Ascending aorta (tissue), 2 donors: ENCODE measurements around the gene CFAP74. TPM values are rescaled to one million over a fixed set of nuclear protein-coding genes. Genes with fewer than 3 reads are reported as not detected.
A peak's percentile ranks its signal among the peaks of the same experiment; 100 is the strongest.

Source experiments
- DNase-seq, 2 donors: peaks; one replicate each; pipeline ENCODE4 v3.0.0-alpha.2; 2019; ENCODE audit warnings: low spot score in 2 of 2
- H3K27ac ChIP-seq, 2 donors: fragments of 200-600 bp; sonication (generic); one replicate each; pipeline ENCODE4 v1.5.1; 2016 to 2017; ENCODE audit warnings: mild to moderate bottlenecking in 1 of 2
- H3K27me3 ChIP-seq: fragments of 200-600 bp; sonication (generic); one replicate; pipeline ENCODE4 v1.5.1; 2017
- H3K36me3 ChIP-seq, 2 donors: fragments of 200-600 bp; sonication (generic); one replicate each; pipeline ENCODE4 v1.5.1; 2016
- H3K4me1 ChIP-seq, 2 donors: fragments of 200-600 bp; sonication (generic); one replicate each; pipeline ENCODE4 v1.5.1; 2016 to 2017; ENCODE audit warnings: mild to moderate bottlenecking in 1 of 2
- H3K4me3 ChIP-seq, 2 donors: fragments of 200-600 bp; sonication (generic); one replicate each; pipeline ENCODE4 v1.5.1; 2016 to 2017; ENCODE audit warnings: mild to moderate bottlenecking in 1 of 2
- H3K9me3 ChIP-seq, 2 donors: fragments of 200-600 bp; sonication (generic); one replicate each; pipeline ENCODE4 v1.5.1; 2016
- intact Hi-C: fragments of 100-400 bp; cut with DNase I; formaldehyde crosslinking; loops from one replicate; pipeline ENCODE4 v1.15.1; 2023
- total RNA-seq: library from RNA; depleted of rRNA; stranded (reverse); fragments of >200 nt; gene quantifications from one replicate; pipeline ENCODE4 v1.1.0, GENCODE V29; 2016
- TF ChIP-seq, protein P1 (sequence below), 3 experiments: fragments of 200-600 bp in 2 of 3; fragments of 450-650 bp in 1 of 3; sonication (generic) in 2 of 3; IDR thresholded peaks; one replicate each; pipeline ENCODE4 v1.5.1; 2016 to 2019; ENCODE audit warnings: antibody characterized with exemption in 3 of 3, mild to moderate bottlenecking in 1 of 3, moderate library complexity in 1 of 3

The CFAP74 gene
- total RNA-seq, 1 donor from 2014 or later = not detected

- Histone ChIP-seq H3K4me3 (no peak overlapping the region), H3K27ac (no peak overlapping the region), H3K9me3 (no peaks in the 10 kb centered on the region), H3K27me3 (peaks cover 13% of the 10 kb centered on the region), H3K4me1 (no peaks in the 10 kb centered on the region), H3K36me3 (no peaks in the 10 kb centered on the region)
- TF ChIP-seq, protein P1, sequence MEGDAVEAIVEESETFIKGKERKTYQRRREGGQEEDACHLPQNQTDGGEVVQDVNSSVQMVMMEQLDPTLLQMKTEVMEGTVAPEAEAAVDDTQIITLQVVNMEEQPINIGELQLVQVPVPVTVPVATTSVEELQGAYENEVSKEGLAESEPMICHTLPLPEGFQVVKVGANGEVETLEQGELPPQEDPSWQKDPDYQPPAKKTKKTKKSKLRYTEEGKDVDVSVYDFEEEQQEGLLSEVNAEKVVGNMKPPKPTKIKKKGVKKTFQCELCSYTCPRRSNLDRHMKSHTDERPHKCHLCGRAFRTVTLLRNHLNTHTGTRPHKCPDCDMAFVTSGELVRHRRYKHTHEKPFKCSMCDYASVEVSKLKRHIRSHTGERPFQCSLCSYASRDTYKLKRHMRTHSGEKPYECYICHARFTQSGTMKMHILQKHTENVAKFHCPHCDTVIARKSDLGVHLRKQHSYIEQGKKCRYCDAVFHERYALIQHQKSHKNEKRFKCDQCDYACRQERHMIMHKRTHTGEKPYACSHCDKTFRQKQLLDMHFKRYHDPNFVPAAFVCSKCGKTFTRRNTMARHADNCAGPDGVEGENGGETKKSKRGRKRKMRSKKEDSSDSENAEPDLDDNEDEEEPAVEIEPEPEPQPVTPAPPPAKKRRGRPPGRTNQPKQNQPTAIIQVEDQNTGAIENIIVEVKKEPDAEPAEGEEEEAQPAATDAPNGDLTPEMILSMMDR (IDR thresholded peaks at IDR 0.05) = peak in 2 of 3 experiments; percentile 10 to 36
- DNase-seq = no peak
- intact Hi-C loops = loop anchor here (10.0 kb wide), 1 partner anchor 102 kb away; no protein-coding TSS in a partner anchor
Measured at GRCh38 chr1:2046174-2046917, 42.8 kb upstream of the CFAP74 start.

DNA sequence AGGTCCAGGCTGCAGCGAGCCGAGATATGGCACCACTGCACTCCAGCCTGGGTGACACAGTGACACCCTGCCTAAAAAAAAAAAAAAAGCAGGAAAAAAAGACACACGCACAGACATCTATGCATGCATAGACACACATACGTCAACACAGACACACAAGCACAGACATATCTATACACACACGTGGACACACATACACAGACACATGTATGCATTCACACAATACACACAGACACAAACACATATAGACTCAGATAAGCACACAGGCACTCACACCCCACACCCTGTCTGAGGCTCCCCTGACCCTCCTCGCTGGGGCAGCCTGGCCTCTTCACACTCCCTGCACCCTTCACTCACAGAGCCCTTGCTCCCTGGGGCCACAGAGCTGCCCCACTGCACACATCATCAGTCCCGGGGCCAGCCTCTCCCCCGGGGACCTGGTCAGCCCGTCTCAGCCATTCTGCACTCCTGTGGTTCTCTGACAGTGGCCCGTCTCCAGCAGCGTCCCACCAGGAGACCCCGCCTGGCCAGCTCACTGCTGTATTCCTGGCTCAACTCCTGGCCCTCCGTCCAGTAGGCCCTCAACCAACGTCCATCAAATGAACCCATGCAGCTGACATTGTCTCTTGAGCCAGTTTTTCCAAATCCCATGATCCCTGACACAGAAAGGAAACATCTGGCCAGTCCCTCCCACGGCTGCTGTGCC lies 42.0 kb upstream of the CFAP74 start:
- Histone ChIP-seq H3K27me3 (peaks cover 7% of the 10 kb centered on the region), H3K4me3 (no peak overlapping the region)
- DNase-seq = no peak

GRCh38 chr1:2044510-2045319 lies 41.1 kb upstream of the CFAP74 start:
- H3K27ac ChIP-seq = no peak overlapping the region
- peaks cover 4% of the 10 kb centered on the region for H3K27me3 ChIP-seq
- no peaks in the 10 kb centered on the region for H3K36me3 ChIP-seq
- TF ChIP-seq, protein P1 (IDR thresholded peaks at IDR 0.05) = peak; percentile 24 to 76 (median 60)
- H3K9me3 ChIP-seq = no peaks in the 10 kb centered on the region
- peak in 1 of 2 donors; percentile 73 for DNase-seq
- peak overlapping the region; percentile 3 to 37 for H3K4me3 ChIP-seq
- intact Hi-C loops = loop anchor here (10.0 kb wide), 1 partner anchor 100 kb away; no protein-coding TSS in a partner anchor
- no peaks in the 10 kb centered on the region for H3K4me1 ChIP-seq

More for the DNA sequence above, 42.0 kb upstream of the CFAP74 start:
- Histone ChIP-seq H3K36me3 (no peaks in the 10 kb centered on the region), H3K27ac (no peak overlapping the region), H3K9me3 (no peaks in the 10 kb centered on the region), H3K4me1 (no peaks in the 10 kb centered on the region)
- intact Hi-C loops = loop anchor here (10.0 kb wide), 1 partner anchor 101 kb away; no protein-coding TSS in a partner anchor
- TF ChIP-seq, protein P1 (IDR thresholded peaks at IDR 0.05) = no peak

DNA sequence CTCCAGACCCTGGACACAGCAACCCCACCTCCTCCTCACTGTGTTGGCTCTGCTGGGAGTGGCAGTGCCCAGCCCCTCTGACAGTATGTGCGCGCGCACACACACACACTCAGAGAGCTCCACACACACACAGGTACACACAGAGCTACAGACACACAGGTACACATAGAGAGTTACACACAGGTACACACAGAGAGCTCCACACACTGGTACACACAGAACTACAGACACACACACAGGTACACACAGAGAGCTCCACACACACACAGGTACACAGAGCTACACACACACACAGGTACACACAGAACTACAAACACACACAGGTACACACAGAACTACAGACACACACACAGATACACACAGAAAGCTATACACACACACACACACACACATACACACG lies 40.3 kb upstream of the CFAP74 start:
- H3K27me3 ChIP-seq = peaks cover 4% of the 10 kb centered on the region
- no peaks in the 10 kb centered on the region for H3K9me3 ChIP-seq
- no peak for DNase-seq
- H3K36me3 ChIP-seq = no peaks in the 10 kb centered on the region
- no peak overlapping the region for H3K27ac ChIP-seq
- no peak overlapping the region for H3K4me3 ChIP-seq
- intact Hi-C loops = loop anchor here (10.0 kb wide), 1 partner anchor 99 kb away; no protein-coding TSS in a partner anchor
- H3K4me1 ChIP-seq = no peaks in the 10 kb centered on the region
- TF ChIP-seq, protein P1 (IDR thresholded peaks at IDR 0.05) = no peak
